GM21528 (cell line): ENCODE results near the gene PSTK.

Experiments
- ATAC-seq: cut with Tn5 transposase; IDR thresholded peaks from one replicate; pipeline ENCODE4 v1.9.1; 2021; ENCODE audit warnings: mild to moderate bottlenecking, moderate library complexity; ENCODE audit not compliant: unreplicated experiment, low FRiP score

PSTK gene, protein sequence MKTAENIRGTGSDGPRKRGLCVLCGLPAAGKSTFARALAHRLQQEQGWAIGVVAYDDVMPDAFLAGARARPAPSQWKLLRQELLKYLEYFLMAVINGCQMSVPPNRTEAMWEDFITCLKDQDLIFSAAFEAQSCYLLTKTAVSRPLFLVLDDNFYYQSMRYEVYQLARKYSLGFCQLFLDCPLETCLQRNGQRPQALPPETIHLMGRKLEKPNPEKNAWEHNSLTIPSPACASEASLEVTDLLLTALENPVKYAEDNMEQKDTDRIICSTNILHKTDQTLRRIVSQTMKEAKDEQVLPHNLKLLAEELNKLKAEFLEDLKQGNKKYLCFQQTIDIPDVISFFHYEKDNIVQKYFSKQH

DNA sequence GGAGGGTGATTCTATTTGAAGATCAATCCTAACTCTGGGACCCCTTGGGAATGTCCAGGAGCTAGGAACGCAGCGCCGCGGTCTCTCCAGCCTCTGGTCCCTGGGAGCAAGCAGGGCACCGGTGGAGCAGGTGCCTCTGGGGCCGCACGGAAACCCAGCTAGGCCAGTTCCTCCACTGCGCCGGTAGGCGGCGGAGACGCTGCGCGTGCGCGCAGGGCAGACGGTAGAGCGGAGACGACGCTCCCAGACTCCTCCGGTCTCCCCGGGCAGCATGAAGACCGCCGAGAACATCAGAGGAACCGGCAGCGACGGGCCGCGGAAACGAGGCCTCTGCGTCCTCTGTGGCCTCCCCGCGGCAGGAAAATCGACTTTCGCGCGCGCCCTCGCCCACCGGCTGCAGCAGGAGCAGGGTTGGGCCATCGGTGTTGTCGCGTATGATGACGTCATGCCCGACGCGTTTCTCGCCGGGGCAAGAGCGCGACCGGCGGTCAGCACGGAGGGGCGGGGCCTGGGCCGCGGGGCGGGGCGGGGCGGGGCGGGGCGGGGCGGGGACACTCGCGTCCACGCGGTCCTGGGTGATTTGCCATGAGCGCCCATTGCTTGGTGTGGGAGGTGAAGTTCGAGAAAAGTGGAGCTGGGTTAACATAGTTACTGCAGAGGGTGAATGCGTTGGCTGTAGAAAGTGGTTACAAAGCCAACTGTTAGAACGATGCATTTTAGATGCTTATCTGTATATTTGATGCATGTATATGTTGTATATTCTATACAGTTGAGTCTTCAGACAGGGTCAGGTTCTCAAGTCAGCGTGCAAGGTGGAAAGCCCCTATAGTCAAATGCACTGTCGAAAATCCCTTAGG is at the start of gene PSTK:
Gene PSTK, plus strand, starts transcription at position 193 of the 857 bp plus-strand sequence. Its CDS starts 79 bp downstream, at position 272.
- peak; percentile 97 for ATAC-seq

DNA sequence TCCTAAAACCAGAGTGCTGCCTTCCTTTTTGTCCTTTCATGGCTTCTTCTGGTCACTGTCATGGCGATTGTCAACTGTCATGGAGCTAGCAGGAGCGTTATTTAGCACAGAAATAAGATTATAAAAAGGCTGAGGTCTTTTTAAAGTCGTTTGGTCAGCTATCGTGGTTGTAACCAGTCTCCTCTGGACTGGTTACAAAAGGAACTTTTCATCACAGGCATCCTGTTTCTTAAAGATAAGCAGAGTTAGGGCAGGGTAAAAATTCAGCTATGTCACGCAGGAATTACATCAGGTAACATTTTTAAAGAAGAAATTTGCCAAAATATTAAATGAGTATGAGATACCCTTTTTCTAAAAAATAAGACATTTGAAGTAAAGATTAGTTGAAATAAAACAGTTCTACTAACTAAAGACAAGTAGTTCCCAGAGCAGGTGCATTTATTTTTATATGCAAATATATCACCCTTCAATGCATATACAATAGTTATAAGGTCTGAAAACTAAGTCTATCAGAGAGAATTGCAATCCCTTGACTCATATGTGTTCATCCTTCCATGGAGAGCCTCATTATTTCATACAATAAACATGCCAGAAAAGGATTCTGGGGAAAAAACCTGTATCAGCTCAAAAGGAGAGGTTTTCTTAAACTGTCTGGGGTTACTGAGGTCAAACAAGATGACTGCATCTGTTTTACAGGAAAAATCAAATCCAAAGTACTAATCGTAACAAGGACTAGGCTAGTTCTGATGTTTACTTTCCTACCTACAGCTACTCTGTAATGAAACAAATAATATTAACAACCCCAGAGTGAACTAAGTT is 48.9 kb upstream of the PSTK start:
- ATAC-seq = no peak

DNA sequence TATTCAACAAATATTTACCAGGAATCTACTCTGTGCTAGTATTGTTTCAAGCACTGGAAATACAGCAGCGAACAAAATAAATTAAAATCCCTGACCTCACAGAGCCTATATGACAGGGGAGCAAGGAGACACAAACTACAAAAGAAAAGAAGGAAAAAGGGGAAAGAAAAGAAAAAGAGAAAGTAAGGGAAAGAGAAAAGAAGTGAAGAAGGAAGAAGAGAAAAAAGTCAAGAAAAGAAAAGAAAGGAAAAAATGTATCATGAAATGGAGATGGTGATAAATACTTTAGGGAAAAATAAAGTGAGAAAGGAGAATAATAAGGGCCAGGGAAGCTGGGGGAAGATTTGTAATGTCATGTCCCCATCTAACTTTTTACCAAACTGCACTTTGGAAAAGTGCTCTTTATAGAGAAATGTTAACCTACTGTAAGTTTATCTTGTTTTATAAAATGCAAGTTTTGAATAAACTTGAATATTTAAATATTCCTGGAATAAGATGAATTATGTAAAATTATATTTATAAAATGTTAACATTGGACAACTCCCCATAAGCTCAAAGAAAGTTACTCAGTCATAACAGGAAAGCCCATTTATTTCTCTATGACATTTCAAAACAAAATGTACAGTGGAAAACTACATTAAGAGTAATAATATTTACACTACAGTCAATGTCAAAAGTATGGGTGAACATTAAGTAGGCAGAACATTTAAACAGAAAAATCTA is 40.9 kb upstream of the PSTK start:
- no peak for ATAC-seq

- ATAC-seq = no peak
Measured at GRCh38 chr10:122939856-122940543, 40.2 kb upstream of the PSTK start.

GRCh38 chr10:122949296-122949695 is 30.9 kb upstream of the PSTK start:
- no peak for ATAC-seq

DNA sequence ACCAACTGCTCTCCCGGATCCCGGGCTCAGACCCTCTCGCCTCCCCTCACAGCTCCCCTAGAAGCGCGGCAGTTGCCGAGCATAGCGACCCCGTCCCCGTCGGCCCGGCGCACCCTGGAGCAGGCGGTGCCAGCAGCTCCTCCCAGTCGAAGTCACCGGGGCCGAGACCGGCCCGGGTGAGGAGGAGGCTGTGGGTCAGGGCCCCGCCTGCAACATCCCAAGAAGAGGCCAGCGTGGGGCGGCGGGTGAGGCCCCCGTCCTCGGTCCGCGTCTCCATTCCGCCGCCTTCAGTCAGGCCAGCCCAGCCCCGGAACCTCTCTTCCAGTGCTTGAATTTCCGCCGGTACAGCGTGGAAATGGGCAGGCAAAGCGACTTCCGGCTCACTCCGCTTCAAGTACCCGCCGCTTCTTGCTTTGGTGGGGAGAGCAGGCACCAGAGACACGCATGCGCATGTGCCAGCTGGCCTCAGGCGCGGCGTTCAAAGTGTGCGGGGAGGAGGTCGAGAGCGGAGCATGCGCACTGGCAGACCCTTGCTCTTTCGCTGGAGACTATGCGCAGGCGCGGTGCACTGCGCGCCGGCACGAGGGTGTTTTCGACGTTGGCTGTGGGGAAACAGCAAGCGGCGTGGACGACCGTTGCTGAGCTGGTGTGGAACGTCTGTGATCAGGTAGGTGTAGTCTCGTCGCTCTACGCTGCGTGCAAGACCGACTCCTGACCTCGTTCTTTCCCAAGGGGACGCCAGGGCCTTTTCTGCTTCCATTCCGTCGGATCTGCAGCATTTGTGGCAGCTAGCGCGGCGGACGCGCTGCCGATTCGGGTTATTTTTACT is 26.1 kb upstream of the PSTK start, which contains the start of gene C10orf88:
Gene C10orf88, minus strand, starts transcription at position 326 of the 829 bp plus-strand sequence. Its CDS starts 49 bp downstream, at position 277.
- ATAC-seq = peak; percentile 100

- ATAC-seq = no peak
Measured at GRCh38 chr10:122954731-122955050, 25.5 kb upstream of the PSTK start.

- no peak for ATAC-seq
Measured at GRCh38 chr10:122955892-122956291, 24.3 kb upstream of the PSTK start.

GRCh38 chr10:122957474-122957873 is 22.7 kb upstream of the PSTK start:
- no peak for ATAC-seq

DNA sequence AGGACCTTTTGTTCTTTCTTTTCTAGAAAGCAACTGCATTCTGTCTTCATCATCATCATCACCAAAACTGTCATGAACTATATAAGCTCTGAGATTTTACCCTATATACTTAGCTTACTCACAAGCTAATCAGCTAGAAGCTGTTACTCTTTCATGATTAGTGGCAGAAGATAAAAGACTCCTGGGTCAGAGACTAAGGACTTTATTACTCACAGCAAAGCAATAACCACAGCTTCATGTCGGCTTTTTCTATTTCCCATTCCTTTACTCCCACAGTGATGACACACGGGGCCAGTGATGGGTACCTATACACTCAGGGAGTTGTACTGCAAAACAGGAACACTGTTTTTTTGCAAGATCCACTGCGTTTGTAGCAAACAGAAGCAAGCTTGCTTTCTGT is 17.8 kb upstream of the PSTK start:
- ATAC-seq = no peak

GRCh38 chr10:122966879-122967278 is 13.3 kb upstream of the PSTK start:
- no peak for ATAC-seq

GRCh38 chr10:122968698-122969097 is 11.5 kb upstream of the PSTK start:
- no peak for ATAC-seq

GRCh38 chr10:122974023-122974422 is 6.2 kb upstream of the PSTK start:
- no peak for ATAC-seq

GRCh38 chr10:122974543-122975064 is 5.6 kb upstream of the PSTK start:
- no peak for ATAC-seq

DNA sequence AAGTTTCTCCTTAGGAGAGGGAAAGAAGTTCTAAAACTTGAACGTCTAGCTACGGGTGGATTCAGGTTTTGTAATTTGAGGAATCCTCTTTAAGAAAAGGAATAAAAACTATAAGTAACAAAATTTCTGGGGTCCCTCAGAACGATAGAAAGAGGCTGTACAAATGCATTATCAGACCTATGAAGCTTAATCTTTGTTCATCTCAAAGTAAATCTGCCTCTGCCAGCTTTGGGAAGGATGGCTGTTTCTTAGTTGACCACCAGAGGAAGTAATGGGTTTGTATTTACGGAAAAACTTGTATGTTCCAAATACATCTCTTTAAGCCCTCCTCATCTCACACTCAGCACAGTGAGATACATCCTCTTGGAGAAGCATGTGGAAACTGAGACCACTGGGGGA is 864 bp downstream of the PSTK start:
- no peak for ATAC-seq

- no peak for ATAC-seq
Measured at GRCh38 chr10:122983898-122984297, 3.7 kb downstream of the PSTK start.

- ATAC-seq = no peak
Measured at GRCh38 chr10:122984708-122985107, 4.5 kb downstream of the PSTK start.

GRCh38 chr10:122986335-122986734 is 6.1 kb downstream of the PSTK start:
- no peak for ATAC-seq

DNA sequence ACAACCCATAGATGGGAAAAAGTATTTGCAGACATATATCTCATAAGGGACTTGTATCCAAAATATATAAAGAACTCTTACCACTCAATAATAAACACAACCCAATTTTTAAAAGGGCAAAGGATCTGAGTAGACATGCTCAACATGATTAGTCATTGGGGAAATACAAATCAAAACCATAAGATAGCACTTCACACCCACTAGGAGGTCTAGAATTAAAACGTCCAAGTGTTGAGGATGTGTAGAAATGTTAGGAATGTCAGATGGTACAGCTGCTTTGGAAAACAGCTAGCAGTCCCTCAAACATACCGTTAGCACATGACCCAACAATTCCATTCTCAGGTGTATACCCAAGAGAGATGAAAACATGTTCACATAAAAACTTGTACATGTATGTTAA is 8.3 kb downstream of the PSTK start:
- no peak for ATAC-seq
